Neutrophil (primary cell): ENCODE results near the gene FAM210B.
A peak's percentile ranks its signal among the peaks of the same experiment; 100 is the strongest.
"Not testable (repeated sequence)": the region's sequence is repeated elsewhere in the genome, so short reads cannot be mapped to it uniquely, and the experiment has no call there.

Experiments used
- H3K27ac ChIP-seq: fragments of 200-600 bp; sonication (generic); 2 replicates; pipeline ENCODE4 v1.5.1; 2016; ENCODE audit warnings: mild to moderate bottlenecking, moderate library complexity
- H3K27me3 ChIP-seq: fragments of 200-600 bp; sonication (generic); 2 replicates; pipeline ENCODE4 v1.6.0; 2016; ENCODE audit warnings: mild to moderate bottlenecking
- H3K36me3 ChIP-seq: fragments of 200-600 bp; sonication (generic); 2 replicates; pipeline ENCODE4 v1.5.1; 2017
- H3K4me1 ChIP-seq, 2 experiments: fragments of 200-600 bp in 1 of 2; sonication (generic) in 1 of 2; 1 replicate in 1 of 2; 2 replicates in 1 of 2; pipeline versions ENCODE4 v1.5.1 to v1.6.1; 2013 to 2016; ENCODE audit warnings: low read depth in 1 of 2, low read length in 1 of 2, mild to moderate bottlenecking in 1 of 2, moderate library complexity in 1 of 2; ENCODE audit not compliant: control insufficient read depth in 1 of 2, insufficient read depth in 1 of 2
- H3K4me3 ChIP-seq, 2 experiments: fragments of 200-600 bp in 1 of 2; sonication (generic) in 1 of 2; 1 replicate in 1 of 2; 2 replicates in 1 of 2; pipeline ENCODE4 v1.5.1; 2013 to 2016; ENCODE audit warnings: low read depth in 1 of 2, low read length in 1 of 2, mild to moderate bottlenecking in 1 of 2, moderate library complexity in 1 of 2
- H3K9me3 ChIP-seq: fragments of 200-600 bp; sonication (generic); 2 replicates; pipeline ENCODE4 v1.5.1; 2016
- TF ChIP-seq, protein P1 (sequence below): fragments of 200-600 bp; sonication (generic); IDR thresholded peaks from 2 replicates; pipeline ENCODE4 v1.5.1; 2016; ENCODE audit warnings: antibody characterized with exemption

The FAM210B gene

DNA sequence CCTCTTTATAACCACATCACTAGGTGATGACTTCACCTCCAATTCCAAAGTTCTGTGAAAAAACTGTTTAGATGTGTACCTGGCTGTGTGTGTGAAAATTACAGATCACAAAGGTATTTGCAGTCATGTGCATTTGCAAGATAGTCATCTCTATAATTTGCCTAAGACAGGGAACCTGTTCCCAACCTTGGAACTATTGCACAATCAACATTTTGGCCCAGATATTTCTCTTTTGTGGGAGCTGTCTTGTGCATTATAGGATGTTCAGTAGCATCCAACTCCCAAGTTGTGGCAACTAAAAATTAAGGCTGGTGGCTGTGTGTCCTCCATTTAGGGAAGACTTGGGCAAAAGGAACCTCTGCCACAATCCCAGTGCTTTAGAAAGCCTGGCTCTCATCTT is 34.0 kb upstream of the FAM210B start:
- TF ChIP-seq, protein P1, sequence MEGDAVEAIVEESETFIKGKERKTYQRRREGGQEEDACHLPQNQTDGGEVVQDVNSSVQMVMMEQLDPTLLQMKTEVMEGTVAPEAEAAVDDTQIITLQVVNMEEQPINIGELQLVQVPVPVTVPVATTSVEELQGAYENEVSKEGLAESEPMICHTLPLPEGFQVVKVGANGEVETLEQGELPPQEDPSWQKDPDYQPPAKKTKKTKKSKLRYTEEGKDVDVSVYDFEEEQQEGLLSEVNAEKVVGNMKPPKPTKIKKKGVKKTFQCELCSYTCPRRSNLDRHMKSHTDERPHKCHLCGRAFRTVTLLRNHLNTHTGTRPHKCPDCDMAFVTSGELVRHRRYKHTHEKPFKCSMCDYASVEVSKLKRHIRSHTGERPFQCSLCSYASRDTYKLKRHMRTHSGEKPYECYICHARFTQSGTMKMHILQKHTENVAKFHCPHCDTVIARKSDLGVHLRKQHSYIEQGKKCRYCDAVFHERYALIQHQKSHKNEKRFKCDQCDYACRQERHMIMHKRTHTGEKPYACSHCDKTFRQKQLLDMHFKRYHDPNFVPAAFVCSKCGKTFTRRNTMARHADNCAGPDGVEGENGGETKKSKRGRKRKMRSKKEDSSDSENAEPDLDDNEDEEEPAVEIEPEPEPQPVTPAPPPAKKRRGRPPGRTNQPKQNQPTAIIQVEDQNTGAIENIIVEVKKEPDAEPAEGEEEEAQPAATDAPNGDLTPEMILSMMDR, result no peak
- H3K27ac ChIP-seq, result no peak overlapping the region
- H3K9me3 ChIP-seq, result no peaks in the 10 kb centered on the region
- no peaks in the 10 kb centered on the region for H3K36me3 ChIP-seq
- peaks cover 39% of the 10 kb centered on the region for H3K27me3 ChIP-seq
- no peaks in the 10 kb centered on the region for H3K4me1 ChIP-seq
- no peak overlapping the region for H3K4me3 ChIP-seq

- no peaks in the 10 kb centered on the region for H3K36me3 ChIP-seq
- H3K9me3 ChIP-seq, result no peaks in the 10 kb centered on the region
- H3K4me3 ChIP-seq, result no peak overlapping the region
- TF ChIP-seq, protein P1, result no peak
- no peak overlapping the region for H3K27ac ChIP-seq
- H3K27me3 ChIP-seq, result peaks cover 33% of the 10 kb centered on the region
- H3K4me1 ChIP-seq, result no peaks in the 10 kb centered on the region
Measured at GRCh38 chr20:56328861-56329260, 29.9 kb upstream of the FAM210B start.

GRCh38 chr20:56336709-56337108 is 22.1 kb upstream of the FAM210B start:
- not testable (repeated sequence) for H3K4me3 ChIP-seq, H3K4me1 ChIP-seq, H3K36me3 ChIP-seq, H3K9me3 ChIP-seq, H3K27ac ChIP-seq
- H3K27me3 ChIP-seq, result peaks cover 46% of the 10 kb centered on the region

DNA sequence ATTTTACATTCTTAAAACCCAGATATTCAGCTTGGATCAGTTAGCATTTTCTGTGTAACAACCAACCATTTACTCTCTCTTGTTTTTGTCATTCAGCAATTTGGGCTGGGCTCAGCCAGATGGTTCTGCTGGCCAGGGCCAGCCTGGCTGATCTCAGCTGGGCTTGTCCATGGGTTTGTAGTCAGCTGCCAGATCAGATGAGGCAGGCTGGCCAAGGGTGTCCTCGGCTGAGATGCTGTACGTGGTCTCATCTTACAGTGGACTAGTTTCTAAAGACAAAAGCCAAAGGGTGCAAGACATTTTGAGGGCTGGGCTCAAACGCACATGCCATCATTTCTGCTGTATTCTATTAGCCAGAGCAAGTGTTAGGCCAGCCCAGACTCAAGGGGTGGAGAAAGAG is 16.0 kb upstream of the FAM210B start:
- Histone ChIP-seq H3K27ac (no peak overlapping the region), H3K4me3 (no peak overlapping the region), H3K9me3 (no peaks in the 10 kb centered on the region), H3K36me3 (no peaks in the 10 kb centered on the region), H3K27me3 (peaks cover 92% of the 10 kb centered on the region), H3K4me1 (peaks cover 0 to 4% of the 10 kb centered on the region in 2 experiments)
- TF ChIP-seq, protein P1, result no peak

DNA sequence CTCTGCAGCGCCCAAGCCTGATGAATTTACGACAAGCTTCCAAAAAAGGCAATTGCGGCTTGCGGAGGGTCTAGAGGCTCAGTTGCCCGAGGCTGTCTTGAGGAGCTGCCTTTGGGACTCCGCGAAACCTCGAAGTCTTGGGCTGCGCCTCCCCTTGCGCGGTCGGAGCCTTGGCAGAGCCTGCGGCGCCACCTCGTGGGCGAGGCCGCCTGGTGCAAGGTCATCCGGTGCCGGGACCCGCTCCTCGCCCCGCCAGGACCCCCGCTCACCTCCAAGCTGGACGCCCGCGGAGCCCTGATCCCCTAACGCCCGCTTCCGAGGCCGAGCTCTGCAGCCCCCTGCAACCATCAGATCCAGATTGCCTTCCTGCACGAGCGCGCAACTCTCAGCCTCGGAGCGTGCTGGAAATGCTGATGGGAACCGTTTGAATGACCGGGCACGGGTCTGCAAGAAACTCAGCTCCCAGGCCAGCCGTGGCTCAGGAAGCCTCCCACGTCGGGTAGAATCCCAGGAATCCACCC is 14.9 kb upstream of the FAM210B start:
- TF ChIP-seq, protein P1, result peak; percentile 23
- H3K4me3 ChIP-seq, result no peak overlapping the region
- H3K9me3 ChIP-seq, result no peaks in the 10 kb centered on the region
- H3K27me3 ChIP-seq, result peaks cover 94% of the 10 kb centered on the region
- no peaks in the 10 kb centered on the region for H3K36me3 ChIP-seq
- H3K4me1 ChIP-seq, result peaks cover 0 to 4% of the 10 kb centered on the region in 2 experiments
- no peak overlapping the region for H3K27ac ChIP-seq

DNA sequence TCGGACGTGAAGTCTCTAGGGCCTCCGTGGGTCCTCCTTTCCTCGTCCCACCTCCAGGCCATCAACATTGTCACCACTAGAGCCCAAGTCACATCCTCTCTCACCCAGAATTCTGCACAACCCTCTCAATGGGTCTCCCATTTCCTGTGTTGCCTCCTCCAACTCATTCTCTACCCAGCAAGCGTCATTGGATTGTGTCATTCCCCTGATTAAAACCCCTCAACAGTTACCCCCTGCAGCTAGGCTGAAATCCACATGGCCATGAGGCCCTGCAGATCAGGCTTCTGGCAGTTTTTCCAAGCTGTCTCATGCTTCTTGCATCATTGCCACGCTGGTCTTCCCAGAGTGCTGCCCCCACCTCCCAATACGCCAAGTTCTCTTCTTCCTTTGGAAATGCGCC is 12.9 kb upstream of the FAM210B start:
- no peak overlapping the region for H3K27ac ChIP-seq
- no peak overlapping the region for H3K4me3 ChIP-seq
- TF ChIP-seq, protein P1, result no peak
- no peaks in the 10 kb centered on the region for H3K9me3 ChIP-seq
- peaks cover 95% of the 10 kb centered on the region for H3K27me3 ChIP-seq
- H3K4me1 ChIP-seq, result peaks cover 0 to 4% of the 10 kb centered on the region in 2 experiments
- H3K36me3 ChIP-seq, result no peaks in the 10 kb centered on the region
